Stimulated activated CD8-positive, alpha-beta memory T cell treated with anti-CD3 and anti-CD28 coated beads, Interleukin-2, amount 100 ng/mL, for 48 hours (primary cell): ENCODE data around the gene SSTR5.
"Not testable (repeated sequence)": the region's sequence is repeated elsewhere in the genome, so short reads cannot be mapped to it uniquely, and the experiment has no call there.

ENCODE experiments used
- DNase-seq, 2 donors: peaks; one replicate each; pipeline ENCODE4 v3.0.0-alpha.2; 2020; ENCODE audit warnings: low read depth in 2 of 2

SSTR5 gene

DNA sequence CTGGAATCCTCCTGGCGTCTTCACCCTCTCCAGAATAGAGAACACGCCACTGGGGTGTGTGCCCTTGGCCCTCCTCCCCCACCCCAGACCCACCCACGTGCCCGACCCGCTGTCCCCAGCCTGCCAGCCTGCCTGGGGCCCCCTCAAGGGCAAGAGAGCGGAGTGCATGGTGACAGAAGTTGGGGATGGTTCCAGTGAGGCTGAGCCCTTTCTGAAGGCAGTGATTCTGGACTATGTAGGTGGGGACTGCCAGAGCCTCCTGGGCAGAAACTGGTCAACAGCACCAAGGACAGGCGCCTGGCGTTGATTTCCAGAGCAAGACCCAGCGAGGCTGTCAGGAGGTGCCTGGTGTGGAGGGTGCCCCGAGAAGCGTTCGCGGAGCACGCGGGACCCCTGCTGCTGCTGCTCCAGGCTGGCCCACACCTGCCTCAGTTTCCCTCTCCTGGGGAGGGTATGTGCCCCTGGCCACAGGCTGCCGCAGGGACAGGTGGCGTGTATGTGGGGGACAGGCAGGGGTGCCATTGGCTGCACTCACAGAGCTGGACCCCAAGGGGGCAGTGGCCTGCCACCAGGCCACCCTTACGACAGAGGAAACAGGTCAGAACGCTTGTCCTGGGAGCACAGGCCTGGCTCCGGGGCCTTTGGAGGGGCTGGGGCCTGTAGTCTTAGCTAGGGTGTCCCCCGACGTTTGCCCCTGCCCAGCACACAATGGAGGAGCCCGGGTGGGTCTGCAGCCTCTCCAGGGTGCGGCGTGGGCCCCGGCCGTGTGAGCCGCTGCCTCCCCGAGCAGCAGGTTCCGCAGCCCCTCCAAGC is 1.2 kb downstream of the SSTR5 start:
- DNase-seq, result no peak

DNA sequence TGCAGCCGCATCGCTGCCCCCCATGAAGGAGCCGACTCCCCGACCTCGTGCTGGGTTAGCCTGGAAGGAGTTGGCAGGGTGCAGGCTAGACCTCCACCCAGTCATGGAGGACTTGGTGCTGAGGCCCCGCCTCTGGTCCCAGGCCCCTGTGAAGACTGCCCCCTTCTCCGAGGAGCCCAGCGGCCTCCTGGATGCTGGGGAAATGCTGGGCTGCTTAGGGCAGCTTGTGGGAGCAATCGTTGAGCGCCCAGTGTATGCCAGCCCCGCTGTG is 1.8 kb downstream of the SSTR5 start:
- no peak for DNase-seq

DNA sequence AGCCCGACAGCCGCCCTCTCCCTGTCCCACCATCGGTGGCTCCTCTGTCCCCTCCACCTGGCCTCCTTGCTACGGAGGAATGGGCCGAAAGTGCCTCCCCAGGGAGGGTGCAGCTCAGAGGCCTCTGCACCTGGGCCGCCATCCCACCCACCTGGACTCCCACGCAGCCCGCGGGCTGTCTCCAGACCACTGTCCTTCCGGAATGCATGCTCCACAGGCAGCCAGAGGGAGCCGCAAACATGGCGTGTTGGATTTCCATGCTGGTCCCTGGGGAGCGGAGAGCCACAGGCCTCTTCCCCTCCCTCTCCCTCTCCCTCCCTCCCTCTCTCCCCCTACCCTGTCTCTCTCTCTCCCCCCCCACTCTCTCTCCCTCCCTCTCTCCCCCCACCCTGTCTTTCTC is 3.0 kb downstream of the SSTR5 start:
- no peak for DNase-seq

DNA sequence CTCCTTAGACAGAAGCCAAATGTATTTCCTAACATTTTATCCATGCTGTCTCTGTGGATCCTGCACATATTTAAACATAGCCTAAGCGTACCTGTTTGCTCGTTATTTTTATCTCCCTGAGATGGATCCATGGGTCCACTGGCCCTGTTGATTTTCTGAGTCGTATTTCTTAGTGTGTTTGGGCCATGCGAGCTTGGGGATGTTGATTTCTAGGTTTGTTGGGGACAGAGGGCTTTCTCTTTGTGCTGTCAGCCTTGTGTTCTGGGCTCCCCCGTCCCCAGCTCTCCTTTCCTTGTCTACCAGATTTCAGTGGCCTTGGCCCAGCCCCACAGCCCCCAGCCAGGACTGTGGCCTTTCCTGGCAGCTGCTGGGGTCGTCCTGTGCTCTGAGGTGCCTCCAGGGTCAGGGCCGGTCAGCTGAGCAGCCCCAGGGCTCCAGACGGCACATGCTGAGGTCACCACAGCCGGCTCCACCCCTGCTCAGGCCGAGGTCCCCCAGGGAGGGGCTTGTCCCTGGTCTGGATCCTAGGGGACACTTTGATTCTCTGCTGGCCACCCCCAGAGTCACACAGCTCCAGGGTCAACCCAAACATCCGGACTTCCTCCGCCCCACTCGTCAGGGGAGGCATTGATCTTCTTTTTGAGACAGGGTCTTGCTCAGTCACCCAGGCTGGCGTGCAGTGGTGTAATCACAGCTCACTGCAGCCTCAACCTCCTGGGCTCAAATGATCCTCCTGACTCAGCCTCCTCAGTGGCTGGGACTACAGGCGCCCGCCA is 4.4 kb downstream of the SSTR5 start:
- DNase-seq, result no peak

DNA sequence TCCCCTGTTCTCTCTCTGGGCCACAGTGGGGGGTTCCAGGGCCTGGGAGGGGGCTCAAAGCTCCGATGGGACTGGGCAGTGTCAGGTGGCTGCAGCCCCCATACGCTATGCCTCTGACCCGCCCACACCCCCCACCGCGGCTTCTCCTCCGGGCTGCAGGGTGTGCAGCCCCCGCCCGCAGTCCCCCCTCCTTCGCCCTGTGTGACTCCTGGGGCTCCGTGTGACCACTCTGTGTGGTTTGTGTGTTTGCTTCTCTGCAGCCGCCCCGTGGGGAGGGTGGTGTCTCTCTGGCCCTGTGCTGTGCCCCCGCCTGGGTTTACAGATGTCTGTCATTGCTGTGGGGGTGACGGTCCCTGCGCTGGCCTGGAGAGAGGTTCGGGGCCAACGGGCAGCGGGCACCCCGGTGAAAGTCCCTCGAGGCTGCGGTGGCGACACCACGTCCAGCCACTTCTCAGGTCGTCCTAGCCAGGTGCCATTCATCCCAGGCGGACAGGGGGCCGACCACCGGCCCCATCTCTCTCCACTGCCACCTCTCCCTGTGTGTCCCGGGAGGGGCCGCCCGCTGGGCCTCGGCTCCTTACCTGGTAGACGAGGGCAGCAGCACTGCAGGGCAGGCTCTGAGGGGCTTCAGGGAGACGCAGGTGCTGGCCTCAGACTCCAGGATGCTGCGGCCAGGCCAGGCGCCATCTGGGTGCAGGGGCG is 5.5 kb downstream of the SSTR5 start:
- DNase-seq, result no peak

DNA sequence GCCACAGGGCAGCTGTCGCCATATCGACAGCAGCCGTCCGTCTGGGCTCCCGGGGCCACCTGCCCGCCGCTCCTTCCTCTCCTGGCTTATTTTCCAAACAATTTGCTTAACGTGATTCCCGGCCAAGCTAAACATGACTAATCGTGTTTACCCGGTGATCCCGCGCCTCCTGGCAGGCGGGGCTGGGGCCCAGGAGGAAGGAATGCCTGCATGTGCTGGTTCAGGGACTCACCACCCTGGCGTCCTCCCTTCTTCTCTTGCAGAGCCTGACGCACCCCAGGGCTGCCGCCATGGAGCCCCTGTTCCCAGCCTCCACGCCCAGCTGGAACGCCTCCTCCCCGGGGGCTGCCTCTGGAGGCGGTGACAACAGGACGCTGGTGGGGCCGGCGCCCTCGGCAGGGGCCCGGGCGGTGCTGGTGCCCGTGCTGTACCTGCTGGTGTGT is 6.1 kb downstream of the SSTR5 start:
- no peak for DNase-seq

DNA sequence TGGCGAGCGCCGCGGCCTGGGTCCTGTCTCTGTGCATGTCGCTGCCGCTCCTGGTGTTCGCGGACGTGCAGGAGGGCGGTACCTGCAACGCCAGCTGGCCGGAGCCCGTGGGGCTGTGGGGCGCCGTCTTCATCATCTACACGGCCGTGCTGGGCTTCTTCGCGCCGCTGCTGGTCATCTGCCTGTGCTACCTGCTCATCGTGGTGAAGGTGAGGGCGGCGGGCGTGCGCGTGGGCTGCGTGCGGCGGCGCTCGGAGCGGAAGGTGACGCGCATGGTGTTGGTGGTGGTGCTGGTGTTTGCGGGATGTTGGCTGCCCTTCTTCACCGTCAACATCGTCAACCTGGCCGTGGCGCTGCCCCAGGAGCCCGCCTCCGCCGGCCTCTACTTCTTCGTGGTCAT is 6.8 kb downstream of the SSTR5 start:
- no peak for DNase-seq

DNA sequence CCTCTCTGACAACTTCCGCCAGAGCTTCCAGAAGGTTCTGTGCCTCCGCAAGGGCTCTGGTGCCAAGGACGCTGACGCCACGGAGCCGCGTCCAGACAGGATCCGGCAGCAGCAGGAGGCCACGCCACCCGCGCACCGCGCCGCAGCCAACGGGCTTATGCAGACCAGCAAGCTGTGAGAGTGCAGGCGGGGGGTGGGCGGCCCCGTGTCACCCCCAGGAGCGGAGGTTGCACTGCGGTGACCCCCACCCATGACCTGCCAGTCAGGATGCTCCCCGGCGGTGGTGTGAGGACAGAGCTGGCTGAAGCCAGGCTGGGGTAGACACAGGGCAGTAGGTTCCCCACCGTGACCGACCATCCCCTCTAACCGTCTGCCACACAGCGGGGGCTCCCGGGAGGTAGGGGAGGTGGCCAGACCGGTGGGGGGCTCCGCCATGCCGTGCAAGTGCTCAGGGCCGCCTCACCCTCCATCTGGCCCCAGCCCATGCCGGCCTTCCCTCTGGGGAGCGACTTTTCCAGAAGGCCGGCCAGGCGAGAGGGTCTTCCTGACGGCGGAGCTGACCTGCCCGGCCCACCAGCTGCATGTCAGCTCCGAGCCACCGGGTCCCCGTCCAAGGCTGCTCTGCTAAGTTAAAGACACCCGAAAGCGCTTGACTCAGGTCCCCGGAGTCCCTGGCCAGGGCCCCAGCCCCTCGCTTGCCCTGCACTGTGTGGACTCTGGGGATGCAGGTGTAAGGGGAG is 7.4 kb downstream of the SSTR5 start:
- DNase-seq, result no peak

DNA sequence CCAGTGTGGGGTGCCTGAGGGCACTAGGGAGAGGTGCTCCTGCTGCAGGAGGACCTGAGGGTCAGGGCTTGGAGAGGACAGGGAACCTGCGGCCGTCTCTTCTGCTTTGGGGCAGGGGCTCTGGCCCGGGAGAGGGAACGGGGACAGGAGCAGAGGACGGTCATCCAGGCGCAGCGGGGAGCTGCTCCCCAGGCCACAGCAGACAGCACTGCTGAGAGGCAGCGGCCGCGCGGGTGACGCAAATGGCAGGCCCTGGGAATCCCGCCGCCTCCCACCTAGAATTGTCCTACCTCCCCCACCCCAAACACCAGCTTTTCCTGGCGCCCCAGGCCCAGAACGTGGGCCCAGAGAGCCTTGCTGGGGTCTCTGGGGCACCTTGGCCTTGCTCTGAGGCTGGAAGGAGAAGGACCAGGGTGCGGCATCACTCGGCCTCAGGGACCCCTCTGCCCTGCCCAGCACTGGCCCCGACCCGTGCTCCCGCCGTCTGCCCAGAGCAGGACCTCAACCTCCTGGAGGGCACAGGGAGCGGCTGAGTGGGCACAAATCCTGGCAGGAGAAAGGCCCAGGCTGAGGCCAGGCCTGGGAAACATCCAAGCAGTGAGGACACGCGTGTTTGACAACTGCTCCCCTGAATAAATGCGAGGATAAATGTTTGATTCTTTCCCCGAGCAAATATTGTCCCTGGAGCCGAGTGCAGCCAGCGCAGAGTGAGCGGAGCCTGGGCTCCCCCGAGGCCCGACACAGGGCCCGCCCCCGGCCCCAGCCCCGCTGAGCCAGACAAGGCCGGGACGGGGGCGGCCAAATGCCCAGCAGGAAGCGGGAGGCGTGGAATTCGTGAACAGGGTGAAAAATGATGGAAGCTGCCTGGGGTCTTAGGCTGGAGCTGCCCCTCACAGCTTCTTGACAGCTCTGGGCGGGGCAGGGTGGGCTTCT is 8.5 kb downstream of the SSTR5 start:
- no peak for DNase-seq

DNA sequence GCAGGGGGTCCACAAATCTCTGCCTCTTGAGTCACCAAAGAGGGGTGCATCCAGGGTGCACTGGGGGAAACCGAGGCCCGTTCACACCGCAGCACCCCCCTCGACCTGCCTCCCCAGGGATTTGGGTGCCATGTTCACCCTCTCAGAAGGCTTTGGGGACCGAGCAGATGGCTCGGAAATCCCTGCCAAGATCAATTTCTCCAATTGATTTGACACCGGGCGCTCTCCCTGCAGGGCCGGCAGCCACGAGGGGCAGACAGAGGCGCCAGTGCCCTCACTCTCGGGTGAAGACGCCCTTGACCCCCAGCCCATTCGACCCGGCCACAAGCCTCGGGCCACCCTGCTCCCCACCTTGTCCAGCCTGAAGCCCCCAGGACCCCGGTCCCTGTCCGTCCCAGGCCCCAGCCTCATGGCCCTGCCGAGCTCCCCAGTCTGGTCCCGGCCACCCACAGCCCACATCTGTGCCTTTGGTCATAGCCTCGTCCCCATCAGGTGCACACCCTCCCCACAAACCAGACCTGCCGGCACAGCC is 9.3 kb downstream of the SSTR5 start:
- no peak for DNase-seq

DNA sequence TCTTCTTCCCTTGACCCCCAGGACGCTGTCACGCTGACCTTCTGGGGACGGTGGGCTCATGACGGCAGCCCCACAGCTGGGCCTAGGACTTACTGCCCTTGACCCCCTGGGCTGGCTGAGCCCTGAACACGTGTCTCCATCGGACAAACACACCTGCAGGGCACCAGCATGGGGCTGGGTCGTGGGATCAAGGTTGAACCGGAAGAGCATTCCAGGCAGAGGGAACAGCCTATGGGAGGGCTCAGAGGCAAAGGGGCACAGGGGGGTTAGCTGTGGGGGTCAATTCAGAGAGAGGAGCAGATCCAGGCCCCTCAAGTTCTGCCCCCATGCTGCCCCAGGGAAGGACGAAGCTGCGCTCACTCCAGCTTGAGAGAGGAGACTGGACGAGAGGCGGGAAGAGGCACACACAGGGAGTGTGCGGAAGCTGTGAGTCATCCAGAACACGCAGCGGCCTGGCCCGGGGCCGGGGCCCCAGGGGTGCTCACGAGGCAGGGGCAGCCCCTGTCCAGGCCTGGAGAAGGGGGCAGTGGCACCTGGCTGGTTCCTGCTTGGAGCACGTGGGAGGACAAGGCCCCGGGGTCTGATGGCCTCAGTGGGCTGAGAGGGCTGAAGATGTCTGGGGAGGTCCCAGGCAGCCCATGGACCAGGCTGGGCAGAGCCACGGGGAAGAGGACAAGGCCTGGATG is 9.9 kb downstream of the SSTR5 start:
- DNase-seq, result no peak

DNA sequence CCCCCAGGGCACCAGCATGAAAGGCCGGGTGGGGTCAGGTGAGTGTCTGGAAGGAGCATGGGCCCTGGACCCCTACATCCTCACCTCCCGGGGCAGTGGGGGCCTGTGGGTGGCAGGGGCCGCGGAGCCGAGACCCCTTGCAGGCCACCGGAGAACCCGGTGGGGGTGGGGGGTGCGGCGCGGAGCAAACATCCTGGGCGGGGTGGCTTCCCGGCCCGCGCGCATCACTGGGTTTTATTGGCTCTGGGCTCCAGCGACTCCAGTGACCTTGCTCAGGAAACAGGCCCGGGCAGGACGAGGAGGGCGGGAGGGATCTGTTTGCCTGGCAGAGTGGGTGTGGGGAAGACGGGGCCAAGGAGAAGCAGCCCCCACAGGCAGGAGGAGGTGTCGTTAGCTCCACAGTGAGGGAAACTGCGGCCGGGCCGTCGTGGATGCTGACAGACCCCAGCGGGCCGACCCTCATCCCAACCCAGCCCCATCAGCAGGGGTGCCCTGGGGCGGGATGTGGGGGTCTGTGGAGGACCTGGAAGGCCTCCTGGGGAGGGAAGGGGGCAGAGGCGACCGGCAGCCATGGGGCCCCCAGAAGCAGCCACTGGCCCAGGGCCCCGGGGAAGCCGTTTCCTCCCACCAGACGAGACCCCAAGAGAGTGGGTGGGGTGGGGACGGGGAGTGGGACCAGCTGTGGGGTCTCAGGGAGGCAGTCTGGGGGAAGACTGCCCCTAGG is 10.6 kb downstream of the SSTR5 start:
- no peak for DNase-seq

DNA sequence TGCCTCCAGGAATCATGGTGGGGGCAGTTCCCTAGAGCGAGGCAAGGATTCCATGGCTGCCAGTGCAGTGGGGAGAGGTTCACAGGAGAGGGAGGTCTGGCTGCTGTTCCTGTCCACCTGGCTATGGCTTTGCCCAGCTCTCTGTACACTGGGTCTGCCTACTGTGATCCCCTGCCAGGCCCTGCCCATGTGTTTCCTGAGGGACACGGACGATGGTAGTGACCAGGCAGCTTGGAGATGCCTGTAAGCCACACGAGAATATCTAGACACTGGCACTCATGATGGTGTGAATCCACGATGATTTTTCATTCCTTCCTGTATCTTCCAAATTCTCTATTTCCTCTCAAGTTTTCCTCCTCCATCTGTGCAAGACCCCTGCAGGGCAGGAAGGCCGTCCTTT is 12.4 kb downstream of the SSTR5 start:
- DNase-seq, result no peak

DNA sequence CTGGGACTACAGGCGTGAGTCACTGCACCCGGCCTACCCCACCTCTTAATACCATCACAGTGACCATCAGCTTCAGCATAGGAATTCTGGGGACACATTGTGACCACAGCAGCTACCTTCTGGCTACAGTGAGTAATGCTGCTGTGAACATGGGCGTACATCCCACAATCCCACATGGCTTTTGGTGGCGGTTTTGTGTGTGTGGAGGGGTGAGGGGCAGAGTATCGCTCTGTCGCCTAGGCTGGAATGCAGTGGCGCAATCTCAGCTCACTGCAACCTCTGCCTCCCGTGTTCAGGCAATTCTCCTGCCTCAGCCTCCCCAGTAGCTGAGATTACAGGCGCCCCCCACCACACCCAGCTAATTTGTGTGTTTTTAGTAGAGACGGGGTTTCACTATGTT is 13.9 kb downstream of the SSTR5 start:
- DNase-seq, result not testable (repeated sequence)

DNA sequence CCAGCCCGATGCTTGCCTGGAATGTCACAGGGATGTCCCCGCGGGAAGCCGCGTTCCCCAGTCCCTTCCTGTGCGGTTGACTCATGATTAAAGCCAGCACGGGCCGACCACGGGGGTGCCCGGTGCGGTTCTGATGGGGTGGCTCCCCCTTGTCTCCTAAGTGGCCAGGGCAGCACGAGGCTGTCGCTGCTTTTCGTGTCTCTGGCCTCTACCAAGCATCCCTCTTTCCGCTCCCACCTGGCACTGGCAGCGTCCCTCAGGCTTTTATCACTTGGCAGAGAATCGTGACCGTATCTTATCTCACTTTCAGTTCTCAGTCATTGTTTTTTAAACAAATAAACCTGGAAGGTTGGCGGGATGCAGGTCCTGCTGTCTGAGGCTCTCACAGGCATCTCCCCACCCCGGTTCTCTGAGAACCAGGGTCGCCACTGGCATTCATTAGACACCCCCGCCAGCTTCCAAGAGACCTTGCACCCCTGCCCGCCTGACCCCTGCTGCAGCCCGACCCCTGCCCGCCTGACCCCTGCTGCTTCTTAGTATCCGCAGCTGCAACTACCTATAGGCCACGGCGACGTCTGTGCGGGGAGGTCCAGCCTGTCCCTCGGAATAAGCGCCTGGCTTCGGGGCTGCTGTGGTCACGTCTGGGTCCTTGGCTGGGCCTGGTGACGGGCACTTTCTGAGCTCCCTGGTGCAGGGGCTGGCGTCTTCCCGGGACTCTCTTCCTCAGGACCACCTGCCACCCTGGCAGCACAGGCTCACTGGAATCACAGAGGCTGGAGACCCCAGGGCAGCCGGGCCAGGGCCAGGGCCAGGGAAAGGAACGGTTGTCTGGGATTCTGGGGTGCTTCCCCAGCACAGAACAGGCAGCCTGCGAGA is 16.0 kb downstream of the SSTR5 start:
- DNase-seq, result no peak

DNA sequence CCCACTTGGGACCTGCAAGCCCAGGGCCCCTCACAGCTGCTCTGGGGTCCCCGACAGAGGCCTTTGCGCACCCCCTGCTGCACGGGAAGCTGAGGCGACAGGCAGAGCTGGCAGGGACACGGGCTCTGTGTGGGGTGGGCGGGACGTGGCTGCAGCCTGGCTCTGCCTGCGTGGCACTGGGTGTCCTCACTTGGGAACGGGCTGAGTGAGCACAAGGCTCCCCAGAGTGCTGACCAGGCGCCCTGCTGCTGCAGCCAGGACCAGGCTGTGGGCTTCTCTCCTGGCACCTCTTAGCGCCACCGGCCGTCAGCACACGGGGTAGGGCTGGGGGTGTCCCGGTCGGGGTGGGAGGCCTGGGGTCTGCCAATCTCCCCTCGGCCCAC is 16.9 kb downstream of the SSTR5 start:
- no peak for DNase-seq

DNA sequence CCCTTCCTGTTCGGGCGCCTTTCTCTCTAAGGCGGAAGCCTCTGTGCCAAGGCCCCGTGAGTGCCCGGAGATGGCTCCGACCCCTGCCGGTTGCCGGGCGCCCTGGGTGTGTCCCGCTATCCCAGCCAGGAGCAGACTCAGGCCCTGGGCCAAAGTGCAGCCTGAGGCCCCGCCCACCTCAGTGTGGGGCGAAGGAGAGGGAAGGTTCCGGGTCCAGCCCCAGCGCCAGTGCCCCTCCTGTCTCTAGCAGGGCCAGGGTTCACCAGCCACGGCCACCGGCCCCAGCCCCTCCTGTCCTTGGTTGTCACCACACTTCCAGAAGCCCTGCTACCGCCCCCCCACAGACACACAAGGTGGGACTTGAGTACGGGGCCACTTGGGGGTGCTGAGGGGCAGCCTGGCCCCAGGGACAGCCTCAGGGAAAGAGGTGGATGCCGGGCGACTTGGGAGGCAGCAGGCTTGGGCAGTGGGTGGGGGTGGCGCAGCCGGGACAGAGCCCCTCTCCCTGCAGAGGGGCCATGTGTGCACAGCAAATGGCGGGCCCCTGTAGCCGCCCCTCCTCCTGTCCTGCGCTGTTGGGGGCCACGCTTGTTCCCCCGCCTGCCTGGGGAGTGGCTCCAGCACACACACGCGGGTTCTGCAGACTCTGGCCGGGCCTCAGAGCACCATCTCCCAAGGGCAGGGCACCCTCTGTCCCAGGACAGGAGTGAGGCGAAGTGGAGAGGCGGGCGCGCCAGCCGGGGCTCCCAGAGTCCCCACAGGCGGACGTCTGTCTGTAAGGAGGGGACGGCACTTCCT is 17.5 kb downstream of the SSTR5 start:
- DNase-seq, result no peak
